Hepatocyte (in vitro differentiated cells): ENCODE measurements around the gene CNNM4. TPM values are rescaled to one million over a fixed set of nuclear protein-coding genes. Genes with fewer than 3 reads are reported as not detected.

Experiments used
- DNase-seq: peaks from one replicate; pipeline ENCODE4 v3.0.0-alpha.2; 2016; ENCODE audit warnings: low spot score
- H2AFZ ChIP-seq: fragments of 200-600 bp; sonication (generic); 2 replicates; pipeline ENCODE4 v1.6.0; 2016; ENCODE audit warnings: antibody characterized with exemption, mild to moderate bottlenecking
- H3K27ac ChIP-seq: fragments of 200-600 bp; sonication (generic); 2 replicates; pipeline ENCODE4 v1.5.1; 2016; ENCODE audit warnings: mild to moderate bottlenecking
- H3K27me3 ChIP-seq: fragments of 200-600 bp; sonication (generic); 2 replicates; pipeline ENCODE4 v1.6.1; 2016
- H3K36me3 ChIP-seq: fragments of 200-600 bp; sonication (generic); replicated peaks from 2 replicates; pipeline ENCODE4 v1.5.1; 2016; ENCODE audit warnings: low read depth; ENCODE audit not compliant: insufficient read depth
- H3K4me1 ChIP-seq: fragments of 200-600 bp; sonication (generic); 2 replicates; pipeline ENCODE4 v1.5.1; 2016; ENCODE audit warnings: mild to moderate bottlenecking, moderate library complexity; ENCODE audit not compliant: insufficient read depth
- H3K4me2 ChIP-seq: fragments of 200-600 bp; sonication (generic); 2 replicates; pipeline ENCODE4 v1.6.0; 2016
- H3K4me3 ChIP-seq: fragments of 200-600 bp; sonication (generic); 2 replicates; pipeline ENCODE4 v1.5.1; 2016; ENCODE audit warnings: mild to moderate bottlenecking
- H3K79me2 ChIP-seq: fragments of 200-600 bp; sonication (generic); 2 replicates; pipeline ENCODE4 v1.6.0; 2017; ENCODE audit warnings: mild to moderate bottlenecking
- H3K9me2 ChIP-seq: fragments of 200-600 bp; sonication (generic); replicated peaks from 2 replicates; pipeline ENCODE4 v1.6.0; 2017; ENCODE audit warnings: mild to moderate bottlenecking; ENCODE audit not compliant: insufficient read depth
- H3K9me3 ChIP-seq: fragments of 200-600 bp; sonication (generic); 2 replicates; pipeline ENCODE4 v1.5.1; 2016; ENCODE audit warnings: low read depth, mild to moderate bottlenecking
- H4K20me1 ChIP-seq: fragments of 200-600 bp; sonication (generic); 2 replicates; pipeline ENCODE4 v1.6.0; 2016; ENCODE audit warnings: mild to moderate bottlenecking; ENCODE audit not compliant: insufficient read depth, poor library complexity, severe bottlenecking
- CTCF ChIP-seq: fragments of 200-600 bp; sonication (generic); IDR thresholded peaks from 2 replicates; pipeline ENCODE4 v1.5.1; 2016; ENCODE audit warnings: antibody characterized with exemption, mild to moderate bottlenecking; ENCODE audit not compliant: poor library complexity
- EZH2 ChIP-seq: fragments of 200-600 bp; sonication (generic); IDR thresholded peaks from 2 replicates; pipeline ENCODE4 v1.6.1; 2016; ENCODE audit warnings: antibody characterized with exemption, mild to moderate bottlenecking, borderline replicate concordance
- EZH2phosphoT487 ChIP-seq: fragments of 200-600 bp; sonication (generic); IDR thresholded peaks from one replicate; pipeline ENCODE4 v1.6.1; 2018; ENCODE audit warnings: antibody characterized with exemption, mild to moderate bottlenecking, low read depth, moderate library complexity; ENCODE audit not compliant: unreplicated experiment, severe bottlenecking
- WGBS: methylation state at CpG from one replicate; pipeline ENCODE4 v1.1.6; 2016; ENCODE audit warnings: low lambda C conversion rate; ENCODE audit errors: missing lambda C conversion rate; 5-methylcytosine and 5-hydroxymethylcytosine counted together
- polyA plus RNA-seq: library from polyadenylated mRNA; unstranded; fragments of >200 nt; fragmentation: Nextera tagmentation; extraction: Ambion mirVana; gene quantifications from 2 replicates; pipeline ENCODE4 v1.2.1, GENCODE V29; 2016
- total RNA-seq: library from RNA; depleted of rRNA; stranded (reverse); fragments of >200 nt; gene quantifications from 2 replicates; pipeline ENCODE4 v1.2.3, GENCODE V29; 2014

CNNM4 gene
- total and polyA plus RNA-seq, 2 experiments from 2014 or later: 8.8 to 10.8 TPM

- Histone ChIP-seq H4K20me1 (no peaks in the 10 kb centered on the region), H3K9me2 (no peaks in the 10 kb centered on the region), H3K79me2 (peaks cover 15% of the 10 kb centered on the region), H3K4me2 (no peak overlapping the region), H3K9me3 (no peaks in the 10 kb centered on the region), H3K27ac (no peak overlapping the region), H3K4me1 (peaks cover 21% of the 10 kb centered on the region), H3K36me3 (no peaks in the 10 kb centered on the region), H3K4me3 (no peak overlapping the region), H2AFZ (no peak overlapping the region), H3K27me3 (no peaks in the 10 kb centered on the region)
- TF ChIP-seq CTCF (no peak), EZH2phosphoT487 (no peak), EZH2 (no peak)
- DNase-seq: no peak
- 93% methylated on average over 6 of the region's 6 CpGs for WGBS
Measured at GRCh38 chr2:96757477-96757860, 3.2 kb upstream of the CNNM4 start.

- TF ChIP-seq CTCF: no peak
- no peak for TF ChIP-seq EZH2
- no peak for TF ChIP-seq EZH2phosphoT487
- H3K4me1 ChIP-seq: peaks cover 35% of the 10 kb centered on the region
- no peaks in the 10 kb centered on the region for H4K20me1 ChIP-seq
- no peaks in the 10 kb centered on the region for H3K9me3 ChIP-seq
- no peaks in the 10 kb centered on the region for H3K27me3 ChIP-seq
- no peaks in the 10 kb centered on the region for H3K9me2 ChIP-seq
- no peak for DNase-seq
- no peaks in the 10 kb centered on the region for H3K36me3 ChIP-seq
- H3K4me3 ChIP-seq: no peak overlapping the region
- H3K27ac ChIP-seq: no peak overlapping the region
- no peak overlapping the region for H3K4me2 ChIP-seq
- H3K79me2 ChIP-seq: peaks cover 30% of the 10 kb centered on the region
- no peak overlapping the region for H2AFZ ChIP-seq
- WGBS: 79% methylated on average over 3 of the region's 3 CpGs
Measured at GRCh38 chr2:96758987-96759386, 1.7 kb upstream of the CNNM4 start.

GRCh38 chr2:96759548-96759947 is 1.2 kb upstream of the CNNM4 start:
- no peak overlapping the region for H2AFZ ChIP-seq
- H3K27ac ChIP-seq: no peak overlapping the region
- no peaks in the 10 kb centered on the region for H3K27me3 ChIP-seq
- H3K4me1 ChIP-seq: peaks cover 41% of the 10 kb centered on the region
- H4K20me1 ChIP-seq: no peaks in the 10 kb centered on the region
- WGBS: 95% methylated on average over 4 of the region's 4 CpGs
- H3K9me3 ChIP-seq: no peaks in the 10 kb centered on the region
- no peak for DNase-seq
- peaks cover 35% of the 10 kb centered on the region for H3K79me2 ChIP-seq
- H3K9me2 ChIP-seq: no peaks in the 10 kb centered on the region
- no peak for TF ChIP-seq EZH2
- TF ChIP-seq CTCF: no peak
- TF ChIP-seq EZH2phosphoT487: no peak
- no peak overlapping the region for H3K4me2 ChIP-seq
- H3K36me3 ChIP-seq: no peaks in the 10 kb centered on the region
- no peak overlapping the region for H3K4me3 ChIP-seq
